IPS-20b (cell line): ENCODE results near the gene SLC45A2.
"Not testable (repeated sequence)": the region's sequence is repeated elsewhere in the genome, so short reads cannot be mapped to it uniquely, and the experiment has no call there.

ENCODE experiments used
- H3K27ac ChIP-seq: one replicate; pipeline ENCODE4 v1.5.1; 2013; ENCODE audit warnings: low read length
- H3K27me3 ChIP-seq: 2 replicates; pipeline ENCODE4 v1.6.1; 2013; ENCODE audit warnings: mild to moderate bottlenecking, low read length, inconsistent platforms; ENCODE audit not compliant: insufficient read depth
- H3K36me3 ChIP-seq: 2 replicates; pipeline ENCODE4 v1.6.1; 2013; ENCODE audit warnings: low read depth, mild to moderate bottlenecking, inconsistent platforms, low read length, moderate library complexity; ENCODE audit not compliant: insufficient read depth
- H3K4me1 ChIP-seq: 2 replicates; pipeline ENCODE4 v1.6.1; 2013; ENCODE audit warnings: mild to moderate bottlenecking, control low read depth, inconsistent platforms, low read length, moderate library complexity; ENCODE audit not compliant: insufficient read depth
- H3K4me3 ChIP-seq: 2 replicates; pipeline ENCODE4 v1.5.1; 2013; ENCODE audit warnings: mild to moderate bottlenecking, low read length, inconsistent platforms
- H3K9ac ChIP-seq: 2 replicates; pipeline ENCODE4 v1.6.1; 2013; ENCODE audit warnings: low read depth, mild to moderate bottlenecking, inconsistent platforms, low read length, moderate library complexity
- H3K9me3 ChIP-seq: 2 replicates; pipeline ENCODE4 v1.6.1; 2013; ENCODE audit warnings: mild to moderate bottlenecking, low read depth, low read length, inconsistent platforms; ENCODE audit not compliant: insufficient read depth

The SLC45A2 gene

DNA sequence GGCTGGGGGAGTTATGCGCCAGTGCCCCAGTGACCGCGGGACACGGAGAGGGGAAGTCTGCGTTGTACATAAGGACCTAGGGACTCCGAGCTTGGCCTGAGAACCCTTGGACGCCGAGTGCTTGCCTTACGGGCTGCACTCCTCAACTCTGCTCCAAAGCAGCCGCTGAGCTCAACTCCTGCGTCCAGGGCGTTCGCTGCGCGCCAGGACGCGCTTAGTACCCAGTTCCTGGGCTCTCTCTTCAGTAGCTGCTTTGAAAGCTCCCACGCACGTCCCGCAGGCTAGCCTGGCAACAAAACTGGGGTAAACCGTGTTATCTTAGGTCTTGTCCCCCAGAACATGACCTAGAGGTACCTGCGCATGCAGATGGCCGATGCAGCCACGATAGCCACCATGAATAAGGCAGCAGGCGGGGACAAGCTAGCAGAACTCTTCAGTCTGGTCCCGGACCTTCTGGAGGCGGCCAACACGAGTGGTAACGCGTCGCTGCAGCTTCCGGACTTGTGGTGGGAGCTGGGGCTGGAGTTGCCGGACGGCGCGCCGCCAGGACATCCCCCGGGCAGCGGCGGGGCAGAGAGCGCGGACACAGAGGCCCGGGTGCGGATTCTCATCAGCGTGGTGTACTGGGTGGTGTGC is 48.0 kb downstream of the SLC45A2 start, which contains the start of gene RXFP3:
Gene RXFP3 (plus strand): TSS at position 6 of the 636 bp plus-strand sequence. CDS start 355 bp downstream, at position 361.
- Histone ChIP-seq H3K4me3 (peak within 1 kb of the TSS; percentile 81), H3K9me3 (no peaks in the 10 kb centered on the region), H3K9ac (no peak within 1 kb of the TSS), H3K27me3 (peaks cover 28% of the 10 kb centered on the region), H3K36me3 (no peaks in the 10 kb centered on the region), H3K4me1 (peaks cover 4% of the 10 kb centered on the region; the same call in 1 of the 2 replicates), H3K27ac (no peak within 1 kb of the TSS)

DNA sequence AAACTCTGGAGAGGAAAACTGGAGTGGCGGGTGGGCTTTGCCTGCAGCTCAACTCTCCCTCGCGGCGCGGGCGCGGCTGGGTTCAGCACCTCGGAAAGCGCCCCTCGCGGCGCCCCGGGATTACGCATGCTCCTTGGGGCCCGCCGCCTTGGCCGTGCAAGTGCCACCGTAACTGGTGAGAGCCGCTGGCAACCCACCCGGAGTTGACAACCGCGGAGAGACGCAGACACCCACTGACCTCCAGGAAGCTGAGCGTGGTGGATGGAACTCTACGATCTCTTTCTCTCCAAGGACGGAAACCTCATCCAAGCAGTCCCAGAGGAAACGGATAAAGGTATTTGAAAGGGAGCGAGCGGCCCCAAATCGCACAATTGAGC is 48.5 kb downstream of the SLC45A2 start:
- no peaks in the 10 kb centered on the region for H3K36me3 ChIP-seq
- peak overlapping the region; percentile 81 for H3K4me3 ChIP-seq
- peaks cover 28% of the 10 kb centered on the region for H3K27me3 ChIP-seq
- H3K9ac ChIP-seq: no peak overlapping the region
- H3K27ac ChIP-seq: no peak overlapping the region
- no peaks in the 10 kb centered on the region for H3K9me3 ChIP-seq
- H3K4me1 ChIP-seq: peaks cover 9% of the 10 kb centered on the region; the same call in 1 of the 2 replicates

DNA sequence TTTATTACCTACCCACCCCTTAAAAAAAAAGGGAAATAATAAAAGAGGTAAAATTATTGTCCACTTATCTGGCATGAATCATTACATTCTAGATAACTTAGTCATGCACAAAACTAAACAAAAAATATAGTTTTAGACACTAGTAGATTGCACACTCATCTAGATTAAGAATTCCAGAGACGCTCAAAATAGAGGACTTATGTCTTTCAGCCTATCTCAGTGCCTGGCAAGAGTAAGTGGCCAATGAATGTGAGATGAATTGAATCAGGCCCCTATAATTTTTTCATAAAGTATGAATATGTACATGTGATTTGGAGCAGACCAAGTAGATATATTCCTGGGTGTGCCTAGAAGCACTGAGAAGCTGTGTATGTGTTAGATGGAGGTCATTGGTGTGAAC is 50.3 kb downstream of the SLC45A2 start:
- peaks cover 28% of the 10 kb centered on the region for H3K27me3 ChIP-seq
- no peaks in the 10 kb centered on the region for H3K36me3 ChIP-seq
- no peak overlapping the region for H3K27ac ChIP-seq
- peaks cover 24% of the 10 kb centered on the region for H3K4me1 ChIP-seq
- no peak overlapping the region for H3K4me3 ChIP-seq
- no peaks in the 10 kb centered on the region for H3K9me3 ChIP-seq
- no peak overlapping the region for H3K9ac ChIP-seq

DNA sequence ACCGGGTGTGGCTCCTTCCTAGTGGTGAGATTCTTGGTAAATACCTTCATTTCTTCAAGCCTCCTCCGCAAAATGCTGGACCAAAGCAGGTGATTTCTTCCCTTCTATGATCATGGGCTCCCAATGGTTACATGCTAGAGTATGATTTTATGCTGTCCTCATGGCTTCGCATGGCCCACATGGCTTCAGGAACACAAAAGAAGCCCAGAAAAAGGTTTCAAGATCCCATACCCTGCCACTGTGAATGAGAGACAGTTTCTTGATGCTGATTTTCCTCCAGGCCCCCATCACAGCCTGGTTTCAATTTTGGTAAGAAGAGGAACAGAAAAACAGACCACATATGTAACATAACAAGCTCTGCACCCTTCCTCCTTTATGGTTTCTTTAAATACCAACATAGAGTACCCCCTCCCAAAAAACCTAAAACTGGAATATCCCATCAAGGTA is 50.7 kb downstream of the SLC45A2 start:
- Histone ChIP-seq H3K9ac (no peak overlapping the region), H3K4me3 (no peak overlapping the region), H3K4me1 (peaks cover 24% of the 10 kb centered on the region), H3K9me3 (no peaks in the 10 kb centered on the region), H3K27ac (no peak overlapping the region), H3K36me3 (no peaks in the 10 kb centered on the region), H3K27me3 (peaks cover 28% of the 10 kb centered on the region)

DNA sequence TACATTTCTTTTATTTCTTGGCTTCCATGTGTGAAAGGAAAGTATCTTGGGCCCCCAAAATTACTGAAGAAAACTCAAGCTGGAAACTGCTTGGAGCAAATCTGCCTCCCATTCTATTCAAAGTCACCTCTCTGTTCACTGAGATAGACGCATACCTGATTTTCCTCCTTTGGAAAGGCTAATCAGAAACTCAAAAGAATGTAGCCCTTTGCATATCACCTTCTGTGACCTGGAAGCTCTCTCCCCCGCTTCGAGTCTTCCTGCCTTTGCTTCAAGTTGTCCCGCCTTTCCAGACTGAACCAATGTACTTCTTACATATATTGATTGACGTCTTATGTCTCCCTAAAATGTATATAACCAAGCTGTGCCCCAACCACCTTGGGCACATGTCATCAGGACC is 53.4 kb downstream of the SLC45A2 start:
- Histone ChIP-seq H3K27me3 (peaks cover 11% of the 10 kb centered on the region), H3K4me3 (no peak overlapping the region), H3K9ac (peak overlapping the region; percentile 31; the same call in 1 of the 2 replicates), H3K36me3 (no peaks in the 10 kb centered on the region), H3K4me1 (peaks cover 35% of the 10 kb centered on the region), H3K9me3 (no peaks in the 10 kb centered on the region), H3K27ac (peak overlapping the region; percentile 33)

DNA sequence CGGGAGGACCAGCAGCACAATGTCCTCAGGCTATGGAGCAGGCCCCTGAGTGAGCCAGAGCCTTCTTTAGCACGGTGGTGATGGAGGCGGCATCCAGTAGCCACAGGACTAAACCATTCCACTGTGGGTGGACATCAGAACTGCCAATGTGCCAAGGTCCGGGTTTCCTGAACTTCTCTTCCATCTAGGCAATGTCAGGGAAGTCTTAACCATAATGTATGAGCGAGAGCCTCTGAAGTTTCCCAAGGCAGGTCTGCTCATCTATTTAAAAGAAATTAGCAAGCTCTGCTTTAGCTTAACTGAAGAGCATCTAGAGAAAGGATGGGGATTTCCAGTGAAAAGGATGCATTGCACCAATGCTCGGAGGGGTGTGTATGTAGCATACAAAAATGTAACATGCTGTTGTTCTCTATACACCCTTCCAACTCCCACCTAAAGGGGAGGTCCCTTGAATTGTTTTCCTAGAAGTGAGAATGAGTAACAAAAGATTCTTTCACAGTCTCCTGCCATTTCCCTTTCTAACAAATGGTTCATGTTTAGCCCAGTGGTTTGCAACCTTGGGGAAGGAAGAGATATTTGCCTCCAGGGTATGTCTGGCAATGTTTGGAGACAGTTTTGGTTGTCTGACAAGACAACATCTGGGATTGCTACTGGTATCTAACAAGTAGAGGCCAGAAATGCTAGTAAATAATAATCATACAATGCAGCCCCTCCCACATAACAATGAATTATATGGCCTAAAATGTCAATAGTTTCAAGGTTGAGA is 54.4 kb downstream of the SLC45A2 start:
- H3K4me3 ChIP-seq: no peak overlapping the region
- H3K9ac ChIP-seq: no peak overlapping the region; the same call in 1 of the 2 replicates
- peaks cover under 1% of the 10 kb centered on the region; the same call in 1 of the 2 replicates for H3K27me3 ChIP-seq
- no peaks in the 10 kb centered on the region for H3K9me3 ChIP-seq
- H3K27ac ChIP-seq: no peak overlapping the region
- H3K36me3 ChIP-seq: no peaks in the 10 kb centered on the region
- H3K4me1 ChIP-seq: peaks cover 35% of the 10 kb centered on the region

DNA sequence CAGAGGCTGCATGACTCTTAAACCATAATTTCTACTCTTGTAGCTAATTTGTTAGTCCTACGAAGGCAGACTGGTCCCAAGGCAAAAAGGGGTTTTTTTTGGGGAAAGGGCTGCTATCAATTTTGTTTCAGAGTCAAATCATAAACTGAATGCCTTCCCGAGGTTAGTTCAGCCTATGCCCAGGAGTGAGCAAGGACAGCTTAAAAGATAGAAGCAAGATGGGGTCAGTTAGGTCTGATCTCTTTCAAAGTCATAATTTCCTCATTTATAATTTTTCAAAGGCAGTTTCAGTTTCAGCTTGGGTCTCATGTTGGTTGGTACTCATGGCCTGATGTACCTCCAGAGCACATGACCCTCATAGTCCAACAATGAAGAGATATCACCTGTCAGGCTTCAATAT is 56.2 kb downstream of the SLC45A2 start:
- Histone ChIP-seq H3K4me3 (peak overlapping the region; percentile 0; the same call in 1 of the 2 replicates), H3K4me1 (peaks cover 35% of the 10 kb centered on the region), H3K27me3 (no peaks in the 10 kb centered on the region), H3K36me3 (no peaks in the 10 kb centered on the region), H3K9ac (no peak overlapping the region), H3K27ac (no peak overlapping the region), H3K9me3 (no peaks in the 10 kb centered on the region)

DNA sequence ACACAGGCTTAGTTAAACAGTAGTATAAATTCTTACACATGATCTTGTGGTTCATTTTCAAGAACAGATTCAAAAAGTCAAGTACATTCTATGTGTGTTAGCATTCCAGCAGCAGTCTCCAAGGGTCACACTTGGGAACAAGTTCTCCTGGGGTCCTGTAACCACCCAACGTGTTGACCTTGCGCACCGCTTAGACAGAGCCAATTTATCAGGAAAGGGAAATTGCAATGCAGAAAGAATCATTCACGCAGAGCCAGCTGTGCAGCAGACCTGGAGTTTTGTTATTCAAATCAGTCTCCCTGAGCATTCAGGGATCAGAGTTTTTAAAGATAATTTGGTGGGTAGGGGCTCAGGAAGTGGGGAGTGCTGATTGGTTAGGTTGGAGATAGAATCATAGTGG is 56.8 kb downstream of the SLC45A2 start:
- peak overlapping the region; percentile 0; the same call in 1 of the 2 replicates for H3K4me3 ChIP-seq
- H3K36me3 ChIP-seq: no peaks in the 10 kb centered on the region
- H3K27me3 ChIP-seq: no peaks in the 10 kb centered on the region

DNA sequence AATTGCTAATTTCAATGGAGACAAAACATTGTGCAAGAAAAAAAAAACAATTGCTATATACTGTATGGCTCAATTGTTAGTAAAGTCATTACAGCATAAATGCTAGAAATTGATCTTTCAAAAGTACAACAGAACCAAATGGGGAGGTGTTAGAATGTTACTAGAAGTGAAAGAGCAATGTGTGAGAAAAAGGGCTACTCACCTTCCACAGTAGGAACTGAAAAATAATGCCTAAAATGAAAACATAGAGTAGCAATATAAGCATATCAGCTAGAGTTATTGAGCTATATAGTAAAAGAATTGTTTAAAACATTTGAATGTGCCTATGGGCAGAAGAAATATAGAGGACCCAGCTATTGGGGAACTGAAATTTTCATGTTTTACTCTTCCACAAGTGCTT is 59.2 kb downstream of the SLC45A2 start:
- H3K27me3 ChIP-seq: no peaks in the 10 kb centered on the region
- no peak overlapping the region for H3K9ac ChIP-seq
- H3K27ac ChIP-seq: no peak overlapping the region
- H3K9me3 ChIP-seq: no peaks in the 10 kb centered on the region
- peaks cover 19% of the 10 kb centered on the region for H3K4me1 ChIP-seq
- no peak overlapping the region for H3K4me3 ChIP-seq
- H3K36me3 ChIP-seq: no peaks in the 10 kb centered on the region

More for the DNA sequence above, 56.8 kb downstream of the SLC45A2 start:
- H3K27ac ChIP-seq: no peak overlapping the region
- peaks cover 35% of the 10 kb centered on the region for H3K4me1 ChIP-seq
- H3K9me3 ChIP-seq: no peaks in the 10 kb centered on the region
- H3K9ac ChIP-seq: no peak overlapping the region

DNA sequence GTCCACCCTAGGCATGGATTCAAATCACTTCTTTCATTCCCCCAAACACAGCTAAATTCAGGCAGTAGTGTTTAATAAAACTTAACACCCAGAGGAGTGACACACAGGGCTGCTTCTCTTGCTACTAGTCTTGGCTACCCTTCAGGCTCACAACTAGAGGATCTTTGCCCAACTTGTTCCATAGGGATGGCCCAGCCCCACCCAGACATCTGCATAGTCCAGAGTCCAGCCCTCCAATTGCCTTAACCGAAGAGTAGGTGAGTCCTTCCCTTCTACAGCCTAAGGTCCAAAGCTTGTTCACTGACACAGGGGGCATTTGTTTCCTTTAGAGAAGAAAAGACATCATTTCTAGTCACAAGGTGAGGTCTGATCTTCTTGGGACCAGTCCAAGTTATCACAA is 63.5 kb downstream of the SLC45A2 start:
- Histone ChIP-seq H3K9me3 (no peaks in the 10 kb centered on the region; the same call in 1 of the 2 replicates), H3K27ac (no peak overlapping the region), H3K36me3 (no peaks in the 10 kb centered on the region), H3K4me1 (no peaks in the 10 kb centered on the region), H3K9ac (no peak overlapping the region), H3K27me3 (no peaks in the 10 kb centered on the region), H3K4me3 (no peak overlapping the region)

DNA sequence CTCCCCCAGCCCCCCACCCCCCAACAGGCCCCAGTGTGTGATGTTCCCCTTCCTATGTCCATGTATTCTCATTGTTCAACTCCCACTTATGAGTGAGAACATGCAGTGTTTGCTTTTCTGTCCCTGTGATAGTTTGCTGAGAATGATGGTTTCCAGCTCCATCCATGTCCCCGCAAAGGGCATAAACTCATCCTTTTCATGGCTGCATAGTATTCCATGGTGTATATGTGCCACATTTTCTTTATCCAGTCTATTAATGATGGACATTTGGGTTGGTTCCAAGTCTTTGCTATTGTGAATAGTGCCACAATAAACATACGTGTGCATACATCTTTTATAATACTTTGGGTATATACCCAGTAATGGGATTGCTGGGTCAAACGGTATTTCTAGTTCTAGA is 69.6 kb downstream of the SLC45A2 start:
- H3K9me3 ChIP-seq, H3K4me1 ChIP-seq, H3K36me3 ChIP-seq, H3K9ac ChIP-seq, H3K4me3 ChIP-seq, H3K27me3 ChIP-seq, H3K27ac ChIP-seq: not testable (repeated sequence)

DNA sequence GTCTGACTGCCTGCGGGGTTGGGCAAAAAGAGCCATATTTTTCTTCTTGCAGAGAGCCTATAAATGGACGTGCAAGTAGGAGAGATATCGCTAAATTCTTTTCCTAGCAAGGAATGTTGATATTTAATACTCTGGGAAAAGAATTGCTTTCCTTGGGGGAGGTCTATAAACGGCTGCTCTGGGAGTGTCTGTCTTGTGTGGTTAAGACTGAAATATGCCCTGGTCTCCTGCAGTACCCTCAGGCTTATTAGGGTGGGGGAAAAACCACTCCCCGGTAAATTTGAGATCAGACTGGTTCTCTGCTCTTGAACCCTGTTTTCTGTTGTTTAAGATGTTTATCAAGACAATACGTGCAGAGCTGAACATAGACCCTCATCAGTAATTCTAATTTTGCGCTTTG is 78.2 kb downstream of the SLC45A2 start:
- H3K9ac ChIP-seq, H3K27ac ChIP-seq, H3K36me3 ChIP-seq, H3K4me1 ChIP-seq, H3K4me3 ChIP-seq, H3K27me3 ChIP-seq: not testable (repeated sequence)
- H3K9me3 ChIP-seq: peaks cover 21% of the 10 kb centered on the region
